Measurements from ENCODE around the gene MCC. TPM values are rescaled to one million over a fixed set of nuclear protein-coding genes. Genes with fewer than 3 reads are reported as not detected.

MCC gene
- 47.9 TPM for total RNA-seq

- Histone ChIP-seq H3K4me3 (peak within 1 kb of the TSS; percentile 76 to 87), H3K4me1 (peaks cover 15% of the 10 kb centered on the region), H3K27me3 (no peaks in the 10 kb centered on the region), H3K9me3 (no peaks in the 10 kb centered on the region), H3K36me3 (no peaks in the 10 kb centered on the region), H3K27ac (peak within 1 kb of the TSS; percentile 69)
- intact Hi-C loops (cut with DNase I): no loop called here
- no peak for DNase-seq (ENCODE audit: extremely low spot score in 2 of 2)
- TF ChIP-seq POLR2AphosphoS5 (IDR thresholded peaks at IDR 0.05; ENCODE audit: insufficient read depth in 1 of 2, low read depth in 1 of 2) (peak; percentile 29 to 63), CTCF (IDR thresholded peaks at IDR 0.05) (no peak)
These were observed at the start of gene MCC for GRCh38 chr5:113487781-113488644. Gene MCC (minus strand): TSS chr5:113488453.

- intact Hi-C loops (cut with DNase I): no loop called here
- no peak overlapping the region for H3K27ac ChIP-seq
- TF ChIP-seq CTCF (IDR thresholded peaks at IDR 0.05) (no peak), POLR2A (IDR thresholded peaks at IDR 0.05) (no peak), POLR2AphosphoS5 (IDR thresholded peaks at IDR 0.05; ENCODE audit: insufficient read depth in 1 of 2, low read depth in 1 of 2) (no peak)
- no peaks in the 10 kb centered on the region for H3K4me1 ChIP-seq
- H3K4me3 ChIP-seq: no peak overlapping the region
- H3K27me3 ChIP-seq: no peaks in the 10 kb centered on the region
- no peak for DNase-seq (ENCODE audit: extremely low spot score in 2 of 2)
- H3K36me3 ChIP-seq: peaks cover 0 to 32% of the 10 kb centered on the region in 2 donors
- no peaks in the 10 kb centered on the region for H3K9me3 ChIP-seq
These were observed 43.4 kb upstream of the MCC start for GRCh38 chr5:113531481-113532159.

- Histone ChIP-seq H3K4me1 (peaks cover 15% of the 10 kb centered on the region), H3K27me3 (no peaks in the 10 kb centered on the region), H3K4me3 (no peak overlapping the region), H3K9me3 (no peaks in the 10 kb centered on the region), H3K27ac (no peak overlapping the region), H3K36me3 (peaks cover 0 to 15% of the 10 kb centered on the region in 2 donors)
- DNase-seq (ENCODE audit: extremely low spot score in 2 of 2): no peak
- TF ChIP-seq CTCF (IDR thresholded peaks at IDR 0.05) (no peak), POLR2A (IDR thresholded peaks at IDR 0.05) (no peak), POLR2AphosphoS5 (IDR thresholded peaks at IDR 0.05; ENCODE audit: insufficient read depth in 1 of 2, low read depth in 1 of 2) (no peak)
- intact Hi-C loops (cut with DNase I): no loop called here
These were observed 39.5 kb upstream of the MCC start for GRCh38 chr5:113527746-113528145.

GRCh38 chr5:113526421-113526820, 38.2 kb upstream of the MCC start:
- intact Hi-C loops (cut with DNase I): no loop called here
- no peak for DNase-seq (ENCODE audit: extremely low spot score in 2 of 2)
- no peak overlapping the region for H3K27ac ChIP-seq
- peaks cover 15% of the 10 kb centered on the region for H3K4me1 ChIP-seq
- H3K36me3 ChIP-seq: peaks cover 0 to 13% of the 10 kb centered on the region in 2 donors
- no peak overlapping the region for H3K4me3 ChIP-seq
- no peaks in the 10 kb centered on the region for H3K27me3 ChIP-seq
- no peak for TF ChIP-seq POLR2AphosphoS5 (IDR thresholded peaks at IDR 0.05; ENCODE audit: insufficient read depth in 1 of 2, low read depth in 1 of 2)
- TF ChIP-seq CTCF (IDR thresholded peaks at IDR 0.05): no peak
- no peak for TF ChIP-seq POLR2A (IDR thresholded peaks at IDR 0.05)
- no peaks in the 10 kb centered on the region for H3K9me3 ChIP-seq

GRCh38 chr5:113524927-113525326, 36.7 kb upstream of the MCC start:
- Histone ChIP-seq H3K4me3 (no peak overlapping the region), H3K4me1 (peaks cover 15% of the 10 kb centered on the region), H3K9me3 (no peaks in the 10 kb centered on the region), H3K27ac (no peak overlapping the region), H3K36me3 (peaks cover 0 to 3% of the 10 kb centered on the region in 2 donors), H3K27me3 (no peaks in the 10 kb centered on the region)
- intact Hi-C loops (cut with DNase I): no loop called here
- no peak for DNase-seq (ENCODE audit: extremely low spot score in 2 of 2)
- TF ChIP-seq CTCF (IDR thresholded peaks at IDR 0.05) (no peak), POLR2A (IDR thresholded peaks at IDR 0.05) (no peak), POLR2AphosphoS5 (IDR thresholded peaks at IDR 0.05; ENCODE audit: insufficient read depth in 1 of 2, low read depth in 1 of 2) (no peak)
